Effector memory CD4-positive, alpha-beta T cell (primary cell): ENCODE data around the gene SGMS1.
"Not testable (repeated sequence)": the region's sequence is repeated elsewhere in the genome, so short reads cannot be mapped to it uniquely, and the experiment has no call there.

Experiments
- DNase-seq, 3 donors: peaks; one replicate each; pipeline ENCODE4 v3.0.0-alpha.2; 2020
- H3K27ac ChIP-seq: 2 replicates; pipeline ENCODE4 v1.7.0; 2013; ENCODE audit warnings: mild to moderate bottlenecking, low read length, moderate library complexity; ENCODE audit not compliant: insufficient read depth, poor library complexity, severe bottlenecking
- H3K27me3 ChIP-seq: replicated peaks from 2 replicates; pipeline ENCODE4 v1.7.0; 2013; ENCODE audit warnings: mild to moderate bottlenecking, low read length; ENCODE audit not compliant: insufficient read depth, control insufficient read depth, poor library complexity, severe bottlenecking
- H3K36me3 ChIP-seq: 2 replicates; pipeline ENCODE4 v1.7.0; 2013; ENCODE audit warnings: mild to moderate bottlenecking, low read length, moderate library complexity; ENCODE audit not compliant: control insufficient read depth, insufficient read depth
- H3K4me1 ChIP-seq: 2 replicates; pipeline ENCODE4 v1.7.0; 2013; ENCODE audit warnings: low read length, mild to moderate bottlenecking; ENCODE audit not compliant: control insufficient read depth, insufficient read depth, poor library complexity, severe bottlenecking
- H3K4me3 ChIP-seq: 2 replicates; pipeline ENCODE4 v1.7.0; 2013; ENCODE audit warnings: low read length, low read depth, mild to moderate bottlenecking; ENCODE audit not compliant: insufficient read depth, poor library complexity, severe bottlenecking
- H3K9me3 ChIP-seq: 2 replicates; pipeline ENCODE4 v1.7.0; 2013; ENCODE audit warnings: mild to moderate bottlenecking, low read length, moderate library complexity; ENCODE audit not compliant: control insufficient read depth

The SGMS1 gene

DNA sequence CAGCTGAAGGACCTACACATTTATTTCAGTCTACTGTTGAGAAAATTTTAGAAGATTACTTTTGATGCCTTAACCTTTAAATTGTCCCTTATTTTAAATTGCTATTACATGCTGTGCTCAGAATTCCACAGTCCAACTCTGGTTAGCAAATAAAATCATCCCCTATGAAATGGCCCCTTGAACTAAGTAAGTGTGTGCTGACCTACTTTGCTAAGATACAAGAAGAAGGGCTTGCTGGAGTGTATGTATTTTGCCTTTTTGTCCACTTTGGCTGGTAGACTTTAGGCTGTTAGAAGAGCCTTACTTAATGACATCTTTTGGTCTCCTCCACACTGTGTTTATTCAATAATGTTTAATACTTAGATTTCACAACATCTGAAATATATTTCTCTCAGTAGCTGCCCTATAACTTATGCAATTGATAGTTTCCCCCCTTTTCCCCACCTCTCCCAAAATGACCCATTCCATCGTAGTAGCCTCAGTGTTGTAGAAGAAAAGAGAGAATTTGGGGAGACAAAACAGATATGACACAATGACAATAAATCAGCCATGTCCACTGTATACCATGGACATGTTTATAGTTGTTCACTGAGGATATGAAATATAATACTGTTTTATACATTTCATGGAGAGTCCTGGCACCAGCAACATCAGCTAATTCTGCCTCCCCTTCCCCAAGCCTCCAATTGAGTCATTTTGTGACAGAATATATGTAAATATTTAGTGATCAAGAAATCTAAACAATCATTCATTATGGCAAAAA, 264.6 kb downstream of the SGMS1 start:
- Histone ChIP-seq H3K36me3 (no peaks in the 10 kb centered on the region), H3K4me1 (peaks cover 2% of the 10 kb centered on the region), H3K27ac (no peak overlapping the region), H3K9me3 (no peaks in the 10 kb centered on the region), H3K4me3 (no peak overlapping the region), H3K27me3 (no peaks in the 10 kb centered on the region)
- no peak for DNase-seq

DNA sequence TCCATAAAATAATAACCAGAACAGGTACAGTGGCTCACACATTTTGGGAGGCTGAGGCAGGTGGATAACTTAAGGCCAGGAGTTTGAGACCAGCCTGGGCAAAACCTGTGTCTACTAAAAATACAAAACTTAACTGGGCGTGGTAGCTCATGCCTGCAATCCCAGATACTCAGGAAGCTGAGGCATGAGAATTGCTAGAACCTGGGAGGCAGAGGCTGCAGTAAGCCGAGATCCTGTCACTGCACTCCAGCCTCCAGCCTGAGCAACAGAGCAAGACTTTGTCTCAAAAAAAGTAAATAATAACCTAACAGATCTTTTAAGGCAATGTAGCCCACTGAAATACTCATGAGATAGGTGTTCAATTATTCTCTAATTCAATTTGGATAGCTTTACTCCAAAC, 265.3 kb downstream of the SGMS1 start:
- no peaks in the 10 kb centered on the region for H3K36me3 ChIP-seq
- no peaks in the 10 kb centered on the region for H3K27me3 ChIP-seq
- DNase-seq, result no peak
- H3K4me3 ChIP-seq, result no peak overlapping the region
- no peaks in the 10 kb centered on the region for H3K9me3 ChIP-seq
- no peak overlapping the region for H3K27ac ChIP-seq
- peaks cover 2% of the 10 kb centered on the region for H3K4me1 ChIP-seq

DNA sequence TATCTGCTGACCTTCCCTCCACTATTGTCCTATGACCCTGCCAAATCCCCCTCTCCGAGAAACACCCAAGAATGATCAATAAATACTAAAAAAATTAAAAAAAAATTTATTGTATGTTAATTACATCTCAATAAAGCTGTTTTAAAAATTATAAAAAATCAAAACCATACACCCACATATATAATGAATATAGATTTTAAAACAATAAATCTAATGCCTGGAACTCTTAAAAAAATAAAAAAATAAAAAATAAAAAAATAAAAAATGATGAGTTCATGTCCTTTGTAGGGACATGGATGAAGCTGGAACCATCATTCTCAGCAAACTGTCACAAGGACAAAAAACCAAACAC, 267.3 kb downstream of the SGMS1 start:
- DNase-seq, H3K27ac ChIP-seq, H3K27me3 ChIP-seq, H3K4me1 ChIP-seq, H3K36me3 ChIP-seq, H3K4me3 ChIP-seq, H3K9me3 ChIP-seq: not testable (repeated sequence)

DNA sequence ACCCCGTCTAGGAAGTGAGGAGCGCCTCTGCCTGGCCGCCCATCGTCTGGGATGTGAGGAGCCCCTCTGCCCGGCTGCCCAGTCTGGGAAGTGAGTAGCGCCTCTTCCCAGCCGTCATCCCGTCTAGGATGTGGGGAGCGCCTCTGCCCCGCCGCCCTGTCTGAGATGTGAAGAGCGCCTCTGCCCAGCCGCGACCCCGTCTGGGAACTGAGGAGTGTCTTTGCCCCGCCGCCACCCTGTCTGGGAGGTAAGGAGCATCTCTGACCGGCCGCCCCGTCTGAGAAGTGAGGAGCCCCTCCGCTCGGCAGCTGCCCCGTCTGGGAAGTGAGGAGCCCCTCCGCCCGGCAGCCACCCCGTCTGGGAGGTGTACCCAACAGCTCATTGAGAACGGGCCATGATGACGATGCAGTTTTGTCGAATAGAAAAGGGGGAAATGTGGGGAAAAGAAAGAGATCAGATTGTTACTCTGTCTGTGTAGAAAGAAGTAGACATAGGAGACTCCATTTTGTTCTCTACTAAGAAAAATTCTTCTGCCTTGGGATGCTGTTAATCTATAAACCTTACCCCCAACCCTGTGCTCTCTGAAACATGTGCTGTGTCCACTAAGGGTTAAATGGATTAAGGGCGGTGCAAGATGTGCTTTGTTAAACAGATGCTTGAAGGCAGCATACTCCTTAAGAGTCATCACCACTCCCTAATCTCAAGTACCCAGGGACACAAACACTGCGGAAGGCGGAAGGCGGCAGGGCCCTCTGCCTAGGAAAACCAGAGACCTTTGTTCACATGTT, 267.9 kb downstream of the SGMS1 start:
- H3K4me3 ChIP-seq, H3K36me3 ChIP-seq, H3K27ac ChIP-seq, H3K4me1 ChIP-seq, H3K27me3 ChIP-seq, H3K9me3 ChIP-seq, DNase-seq: not testable (repeated sequence)

DNA sequence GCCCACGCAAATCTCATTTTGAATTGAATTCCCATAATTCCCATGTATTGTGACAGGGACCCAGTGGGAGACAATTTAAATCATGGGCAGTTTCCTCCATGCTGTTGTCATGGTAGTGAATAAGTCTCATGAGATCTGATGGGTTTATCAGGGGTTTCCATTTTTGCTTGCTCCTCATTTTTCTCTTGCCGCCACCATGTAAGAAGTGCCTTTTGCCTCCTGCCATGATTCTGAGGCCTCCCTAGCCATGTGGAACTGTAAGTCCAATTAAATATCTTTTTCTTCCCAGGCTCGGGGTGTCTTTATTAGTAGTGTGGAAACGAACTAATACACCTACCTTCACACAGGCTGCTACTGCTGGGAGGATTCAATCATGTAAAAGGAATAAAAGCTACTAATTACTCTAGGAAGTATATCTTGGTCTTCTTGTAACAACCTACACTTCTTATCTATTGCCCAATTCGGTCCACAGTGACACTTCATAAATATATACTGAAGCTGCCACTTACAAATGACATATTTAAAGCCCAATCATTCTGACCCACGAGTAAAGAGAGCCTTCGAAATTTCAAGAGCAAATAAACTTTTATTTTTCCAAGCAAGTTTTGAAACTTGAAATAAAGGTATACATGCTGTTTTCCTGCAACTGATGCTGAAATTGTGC, 272.1 kb downstream of the SGMS1 start:
- DNase-seq, result no peak
- Histone ChIP-seq H3K27ac (no peak overlapping the region), H3K27me3 (no peaks in the 10 kb centered on the region), H3K4me3 (no peak overlapping the region), H3K9me3 (no peaks in the 10 kb centered on the region), H3K36me3 (no peaks in the 10 kb centered on the region), H3K4me1 (no peaks in the 10 kb centered on the region)

DNA sequence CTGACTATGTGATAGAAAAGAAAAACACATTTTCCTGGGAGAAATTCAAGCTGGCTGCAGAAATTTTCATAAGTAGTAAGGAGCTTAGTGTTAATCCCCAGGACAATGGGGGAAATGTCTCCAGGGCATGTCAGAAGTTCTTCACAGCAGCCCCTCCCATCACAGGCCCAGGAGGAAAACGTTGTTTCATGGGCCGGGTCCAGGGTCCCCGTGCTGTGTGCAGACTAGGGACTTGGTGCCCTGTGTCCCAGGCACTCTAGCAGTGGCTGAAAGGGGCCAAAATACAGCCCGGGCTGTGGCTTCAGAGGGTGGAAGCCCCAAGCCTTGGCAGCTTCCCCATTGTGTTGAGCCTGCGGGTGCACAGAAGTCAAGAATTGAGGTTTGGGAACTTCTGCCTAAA, 273.4 kb downstream of the SGMS1 start:
- no peaks in the 10 kb centered on the region for H3K36me3 ChIP-seq
- no peaks in the 10 kb centered on the region for H3K9me3 ChIP-seq
- no peak overlapping the region for H3K27ac ChIP-seq
- no peak for DNase-seq
- H3K4me1 ChIP-seq, result no peaks in the 10 kb centered on the region
- no peaks in the 10 kb centered on the region for H3K27me3 ChIP-seq
- no peak overlapping the region for H3K4me3 ChIP-seq

DNA sequence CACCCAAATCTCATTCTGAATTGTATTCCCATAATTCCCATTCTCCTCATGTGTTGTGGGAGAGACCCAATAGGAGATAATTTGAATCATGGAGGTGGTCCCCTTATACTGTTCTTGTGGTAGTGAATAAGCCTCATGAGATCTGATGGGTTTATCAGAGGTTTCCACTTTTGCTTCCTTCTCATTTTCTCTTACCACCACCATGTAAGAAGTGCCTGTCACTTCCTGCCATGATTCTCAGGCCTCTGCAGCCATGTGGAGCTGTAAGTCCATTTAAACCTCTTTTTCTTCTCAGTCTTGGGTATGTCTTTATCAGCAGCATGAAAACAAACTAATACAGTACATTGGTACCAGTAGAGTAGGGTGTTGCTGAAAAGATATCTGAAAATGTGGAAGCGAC, 274.2 kb downstream of the SGMS1 start:
- Histone ChIP-seq H3K27ac (no peak overlapping the region), H3K4me1 (no peaks in the 10 kb centered on the region), H3K36me3 (no peaks in the 10 kb centered on the region), H3K27me3 (no peaks in the 10 kb centered on the region), H3K9me3 (no peaks in the 10 kb centered on the region), H3K4me3 (no peak overlapping the region)
- DNase-seq, result no peak

DNA sequence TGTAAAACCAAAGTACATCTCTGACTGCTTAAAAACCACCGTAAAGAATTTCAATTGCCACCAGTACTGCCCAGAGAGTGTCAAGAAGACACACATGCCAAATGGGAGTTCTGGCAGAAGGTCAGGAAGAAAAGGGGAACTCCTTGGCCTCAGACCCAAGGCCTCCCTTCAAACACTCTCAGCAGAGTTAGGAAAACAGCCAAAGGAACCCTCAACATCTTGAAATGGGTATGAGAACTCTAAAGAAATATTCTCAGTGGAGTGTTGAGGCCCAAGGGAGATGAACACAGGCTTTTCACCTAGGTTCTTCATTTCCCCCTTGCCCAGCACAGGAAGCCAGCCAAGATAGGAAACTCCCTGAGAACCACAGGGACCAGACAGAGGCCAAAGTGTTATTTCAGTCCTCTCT, 276.4 kb downstream of the SGMS1 start:
- H3K27ac ChIP-seq, result no peak overlapping the region
- H3K4me1 ChIP-seq, result no peaks in the 10 kb centered on the region
- H3K4me3 ChIP-seq, result no peak overlapping the region
- no peak for DNase-seq
- H3K27me3 ChIP-seq, result no peaks in the 10 kb centered on the region
- peaks cover 17% of the 10 kb centered on the region for H3K36me3 ChIP-seq
- no peaks in the 10 kb centered on the region for H3K9me3 ChIP-seq

DNA sequence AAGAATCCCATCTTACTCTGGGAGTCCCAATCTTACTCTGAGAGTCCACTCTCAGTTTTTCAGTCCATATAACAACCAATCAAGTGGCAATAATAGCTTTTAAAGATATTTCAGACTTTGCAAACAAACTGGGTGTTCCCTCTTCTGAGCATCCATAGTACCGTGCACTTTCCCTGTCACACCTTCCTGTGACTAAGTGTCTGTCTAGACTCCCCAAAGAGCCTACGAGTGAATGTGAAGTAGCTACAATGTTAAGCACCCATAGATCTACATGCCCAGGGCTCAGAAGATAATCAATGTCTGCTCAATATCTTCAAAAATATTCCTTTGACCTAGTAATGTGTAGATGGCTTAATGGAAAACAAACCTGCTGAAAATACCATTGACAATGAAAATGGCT, 276.8 kb downstream of the SGMS1 start:
- Histone ChIP-seq H3K9me3 (no peaks in the 10 kb centered on the region), H3K4me1 (no peaks in the 10 kb centered on the region), H3K27me3 (no peaks in the 10 kb centered on the region), H3K36me3 (peaks cover 17% of the 10 kb centered on the region), H3K4me3 (no peak overlapping the region), H3K27ac (no peak overlapping the region)
- DNase-seq, result no peak

DNA sequence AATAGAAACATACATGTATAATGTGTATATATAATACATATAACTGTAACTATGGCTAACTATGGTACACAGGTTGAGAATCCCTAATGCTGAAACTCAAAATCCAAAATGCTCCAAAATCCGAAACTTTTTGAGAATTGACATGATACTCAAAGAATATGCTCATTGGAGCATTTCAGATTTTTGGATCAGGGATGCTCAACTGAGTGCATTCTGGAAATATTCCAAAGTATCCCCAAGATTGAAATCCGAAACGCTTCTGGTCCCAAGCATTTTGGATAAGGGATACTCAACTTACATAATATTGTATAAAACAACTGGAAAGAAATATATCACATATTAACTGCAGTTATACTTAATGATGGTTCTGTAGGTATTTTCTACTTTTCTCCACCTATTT, 278.2 kb downstream of the SGMS1 start:
- H3K27ac ChIP-seq, result no peak overlapping the region
- no peak for DNase-seq
- no peaks in the 10 kb centered on the region for H3K9me3 ChIP-seq
- H3K36me3 ChIP-seq, result peaks cover 17% of the 10 kb centered on the region
- H3K27me3 ChIP-seq, result no peaks in the 10 kb centered on the region
- H3K4me3 ChIP-seq, result no peak overlapping the region
- no peaks in the 10 kb centered on the region for H3K4me1 ChIP-seq
